ENCODE measurements around the gene SCAF11.

DNA sequence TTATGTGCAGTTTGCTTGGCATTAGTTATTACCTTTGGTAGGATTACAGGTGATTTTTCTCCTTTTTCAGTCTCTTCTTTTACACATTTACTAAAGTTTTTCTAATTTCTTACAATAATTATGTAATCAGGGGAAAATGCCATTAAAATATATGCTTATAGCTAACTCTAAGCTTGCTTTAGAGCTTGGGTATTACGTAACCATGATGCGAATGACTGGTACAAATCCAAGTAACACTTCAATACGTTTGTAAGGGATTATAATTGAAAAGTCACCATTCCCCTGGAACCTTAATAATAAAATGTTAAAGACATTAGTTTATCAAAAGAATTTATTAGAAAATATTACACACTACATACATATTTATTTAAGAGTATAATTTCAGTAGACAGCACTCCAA is 71.6 kb downstream of the SCAF11 start:
- TF ChIP-seq, protein P1, sequence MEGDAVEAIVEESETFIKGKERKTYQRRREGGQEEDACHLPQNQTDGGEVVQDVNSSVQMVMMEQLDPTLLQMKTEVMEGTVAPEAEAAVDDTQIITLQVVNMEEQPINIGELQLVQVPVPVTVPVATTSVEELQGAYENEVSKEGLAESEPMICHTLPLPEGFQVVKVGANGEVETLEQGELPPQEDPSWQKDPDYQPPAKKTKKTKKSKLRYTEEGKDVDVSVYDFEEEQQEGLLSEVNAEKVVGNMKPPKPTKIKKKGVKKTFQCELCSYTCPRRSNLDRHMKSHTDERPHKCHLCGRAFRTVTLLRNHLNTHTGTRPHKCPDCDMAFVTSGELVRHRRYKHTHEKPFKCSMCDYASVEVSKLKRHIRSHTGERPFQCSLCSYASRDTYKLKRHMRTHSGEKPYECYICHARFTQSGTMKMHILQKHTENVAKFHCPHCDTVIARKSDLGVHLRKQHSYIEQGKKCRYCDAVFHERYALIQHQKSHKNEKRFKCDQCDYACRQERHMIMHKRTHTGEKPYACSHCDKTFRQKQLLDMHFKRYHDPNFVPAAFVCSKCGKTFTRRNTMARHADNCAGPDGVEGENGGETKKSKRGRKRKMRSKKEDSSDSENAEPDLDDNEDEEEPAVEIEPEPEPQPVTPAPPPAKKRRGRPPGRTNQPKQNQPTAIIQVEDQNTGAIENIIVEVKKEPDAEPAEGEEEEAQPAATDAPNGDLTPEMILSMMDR (IDR thresholded peaks at IDR 0.05): no peak
- TF ChIP-seq POLR2A (IDR thresholded peaks at IDR 0.05): no peak
